Measurements from ENCODE around the gene DMD.
"Not testable (repeated sequence)": the region's sequence is repeated elsewhere in the genome, so short reads cannot be mapped to it uniquely, and the experiment has no call there.

DMD gene

GRCh38 chrX:33195698-33196097, 15.7 kb downstream of the DMD start:
- TF ChIP-seq CTCF (conservative IDR thresholded peaks at IDR 0.05) (no peak), ZFX (IDR thresholded peaks at IDR 0.05) (no peak)
- H3K27ac ChIP-seq: no peak overlapping the region

GRCh38 chrX:33194876-33195433, 16.4 kb downstream of the DMD start:
- H3K27ac ChIP-seq: no peak overlapping the region
- TF ChIP-seq CTCF (conservative IDR thresholded peaks at IDR 0.05) (no peak), ZFX (IDR thresholded peaks at IDR 0.05) (no peak)

- TF ChIP-seq CTCF (conservative IDR thresholded peaks at IDR 0.05) (no peak), ZFX (IDR thresholded peaks at IDR 0.05) (no peak)
- H3K27ac ChIP-seq: no peak overlapping the region
Measured at GRCh38 chrX:33194289-33194688, 17.1 kb downstream of the DMD start.

- H3K27ac ChIP-seq: no peak overlapping the region
- no peak for TF ChIP-seq CTCF (conservative IDR thresholded peaks at IDR 0.05)
- TF ChIP-seq ZFX (IDR thresholded peaks at IDR 0.05): no peak
Measured at GRCh38 chrX:33190016-33190415, 21.3 kb downstream of the DMD start.

GRCh38 chrX:33188881-33189280, 22.5 kb downstream of the DMD start:
- no peak for TF ChIP-seq ZFX (IDR thresholded peaks at IDR 0.05)
- TF ChIP-seq CTCF (conservative IDR thresholded peaks at IDR 0.05): no peak
- H3K27ac ChIP-seq: no peak overlapping the region

- no peak overlapping the region for H3K27ac ChIP-seq
Measured at GRCh38 chrX:33188286-33188685, 23.1 kb downstream of the DMD start.

GRCh38 chrX:33184803-33185202, 26.5 kb downstream of the DMD start:
- H3K27ac ChIP-seq: not testable (repeated sequence)

More at GRCh38 chrX:33188286-33188685, 23.1 kb downstream of the DMD start:
- no peak for TF ChIP-seq CTCF (conservative IDR thresholded peaks at IDR 0.05)
- TF ChIP-seq ZFX (IDR thresholded peaks at IDR 0.05): no peak

GRCh38 chrX:33183361-33183760, 28.0 kb downstream of the DMD start:
- H3K27ac ChIP-seq: no peak overlapping the region
- no peak for TF ChIP-seq ZFX (IDR thresholded peaks at IDR 0.05)
- no peak for TF ChIP-seq CTCF (conservative IDR thresholded peaks at IDR 0.05)

Data from C4-2B (cell line).